H1 (cell line): ENCODE data around the gene ABHD6. TPM values are rescaled to one million over a fixed set of nuclear protein-coding genes. Genes with fewer than 3 reads are reported as not detected.

Experiments
- ATF2 ChIP-seq: IDR thresholded peaks from 2 replicates; pipeline ENCODE4 v1.6.1; 2012; ENCODE audit warnings: low read length, inconsistent platforms
- BACH1 ChIP-seq: IDR thresholded peaks from 2 replicates; pipeline ENCODE4 v1.6.1; 2012; ENCODE audit warnings: low read length, improper control_type of control experiment
- RNF2 ChIP-seq: fragments of 200-900, 300-1000 bp; sonication (generic); IDR thresholded peaks from 2 replicates; pipeline ENCODE4 v1.7.1; 2016; ENCODE audit warnings: borderline replicate concordance, low read depth, mild to moderate bottlenecking, antibody characterized with exemption, low read length; ENCODE audit not compliant: poor library complexity, severe bottlenecking; ENCODE audit errors: missing control alignments
- SP4 ChIP-seq: IDR thresholded peaks from 2 replicates; pipeline ENCODE4 v1.6.1; 2012; ENCODE audit warnings: low read length, inconsistent platforms
- SRF ChIP-seq: IDR thresholded peaks from 2 replicates; pipeline ENCODE4 v1.6.1; 2011; ENCODE audit warnings: mild to moderate bottlenecking, low read depth, low read length, moderate library complexity
- TAF1 ChIP-seq: IDR thresholded peaks from 2 replicates; pipeline ENCODE4 v1.6.1; 2011; ENCODE audit warnings: mild to moderate bottlenecking, low read depth, low read length
- polyA plus RNA-seq, 7 experiments: library from polyadenylated mRNA; depleted of rRNA in 3 of 7; stranded (reverse) in 5 of 7; unstranded in 2 of 7; fragments of >200 nt in 5 of 7; fragments of 200-250 nt in 2 of 7; gene quantifications; 1 replicate in 5 of 7; 2 replicates in 1 of 7; 4 replicates in 1 of 7; pipeline versions ENCODE4 v1.2.1 to v1.2.3, GENCODE V29; 2011 to 2013; ENCODE audit warnings: missing spikeins in 2 of 7, mixed read lengths in 2 of 7
- total RNA-seq: library from RNA; stranded (reverse); fragmentation: NEBNext Ultra II Directional; extraction: Animal tissue kit (Norgen Biotek cat#: 25700); gene quantifications from 2 replicates; pipeline ENCODE4 v1.2.1, GENCODE V29; 2021
- TF ChIP-seq, protein P1 (sequence below), 3 experiments: IDR thresholded peaks; 1 replicate in 2 of 3; 2 replicates in 1 of 3; pipeline versions ENCODE4 v1.5.1 to v1.6.1; 2011; ENCODE audit warnings: low read length in 3 of 3, mild to moderate bottlenecking in 3 of 3, inconsistent platforms in 2 of 3, low read depth in 1 of 3, moderate library complexity in 1 of 3; ENCODE audit not compliant: insufficient read depth in 1 of 3; ENCODE audit errors: control extremely low read depth in 1 of 3
- TF ChIP-seq, protein P2 (sequence below): IDR thresholded peaks from 2 replicates; pipeline ENCODE4 v1.6.1; 2012; ENCODE audit warnings: inconsistent platforms

ABHD6 gene
- total and polyA plus RNA-seq, 2 of the 8 experiments (the other 6 are each of a cell fraction or from before 2014, with no cell fraction given) = 5.9 to 6.6 TPM

GRCh38 chr3:58200121-58200709, 37.4 kb upstream of the ABHD6 start (continued):
- TF ChIP-seq, protein P1, sequence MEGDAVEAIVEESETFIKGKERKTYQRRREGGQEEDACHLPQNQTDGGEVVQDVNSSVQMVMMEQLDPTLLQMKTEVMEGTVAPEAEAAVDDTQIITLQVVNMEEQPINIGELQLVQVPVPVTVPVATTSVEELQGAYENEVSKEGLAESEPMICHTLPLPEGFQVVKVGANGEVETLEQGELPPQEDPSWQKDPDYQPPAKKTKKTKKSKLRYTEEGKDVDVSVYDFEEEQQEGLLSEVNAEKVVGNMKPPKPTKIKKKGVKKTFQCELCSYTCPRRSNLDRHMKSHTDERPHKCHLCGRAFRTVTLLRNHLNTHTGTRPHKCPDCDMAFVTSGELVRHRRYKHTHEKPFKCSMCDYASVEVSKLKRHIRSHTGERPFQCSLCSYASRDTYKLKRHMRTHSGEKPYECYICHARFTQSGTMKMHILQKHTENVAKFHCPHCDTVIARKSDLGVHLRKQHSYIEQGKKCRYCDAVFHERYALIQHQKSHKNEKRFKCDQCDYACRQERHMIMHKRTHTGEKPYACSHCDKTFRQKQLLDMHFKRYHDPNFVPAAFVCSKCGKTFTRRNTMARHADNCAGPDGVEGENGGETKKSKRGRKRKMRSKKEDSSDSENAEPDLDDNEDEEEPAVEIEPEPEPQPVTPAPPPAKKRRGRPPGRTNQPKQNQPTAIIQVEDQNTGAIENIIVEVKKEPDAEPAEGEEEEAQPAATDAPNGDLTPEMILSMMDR (IDR thresholded peaks at IDR 0.05; ENCODE audit: control extremely low read depth in 1 of 3, insufficient read depth in 1 of 3, low read depth in 1 of 3, low read length in 3 of 3) = no peak
- TF ChIP-seq SP4 (no peak), SRF (no peak), RNF2 (no peak), TAF1 (no peak), BACH1 (no peak), ATF2 (no peak)
- TF ChIP-seq, protein P2, sequence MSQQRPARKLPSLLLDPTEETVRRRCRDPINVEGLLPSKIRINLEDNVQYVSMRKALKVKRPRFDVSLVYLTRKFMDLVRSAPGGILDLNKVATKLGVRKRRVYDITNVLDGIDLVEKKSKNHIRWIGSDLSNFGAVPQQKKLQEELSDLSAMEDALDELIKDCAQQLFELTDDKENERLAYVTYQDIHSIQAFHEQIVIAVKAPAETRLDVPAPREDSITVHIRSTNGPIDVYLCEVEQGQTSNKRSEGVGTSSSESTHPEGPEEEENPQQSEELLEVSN = no peak
